Brain microvascular endothelial cell (primary cell): Measurements from ENCODE around the gene UTP25.

Experiments
- DNase-seq: peaks from one replicate; pipeline ENCODE4 v3.0.0-alpha.2; 2020
- H3K27ac ChIP-seq: fragments of 250-450 bp; sonication (Bioruptor Pico); 2 replicates; pipeline ENCODE4 v1.5.1; 2020; ENCODE audit warnings: mild to moderate bottlenecking, moderate library complexity
- H3K27me3 ChIP-seq: fragments of 250-450 bp; sonication (Bioruptor Pico); replicated peaks from 2 replicates; pipeline ENCODE4 v1.5.1; 2020; ENCODE audit warnings: mild to moderate bottlenecking
- H3K36me3 ChIP-seq: fragments of 250-450 bp; sonication (Bioruptor Pico); replicated peaks from 2 replicates; pipeline ENCODE4 v1.5.1; 2020; ENCODE audit warnings: mild to moderate bottlenecking
- H3K4me3 ChIP-seq: 2 replicates; pipeline ENCODE4 v1.5.1; 2011; ENCODE audit warnings: low read depth, mild to moderate bottlenecking, control low read depth, low read length, moderate library complexity
- in situ Hi-C: cut with HindIII; loops from 2 replicates; pipeline ENCODE4 v1.10.0; 2017; ENCODE audit warnings: low sequenced_read_pairs, low pct_ligation_motif_present
- TF ChIP-seq, protein P1 (sequence below): IDR thresholded peaks from 2 replicates; pipeline ENCODE4 v1.5.1; 2011; ENCODE audit warnings: low read depth, mild to moderate bottlenecking, moderate library complexity, low read length, control low read depth, inconsistent platforms; ENCODE audit errors: missing control alignments

UTP25 gene

DNA sequence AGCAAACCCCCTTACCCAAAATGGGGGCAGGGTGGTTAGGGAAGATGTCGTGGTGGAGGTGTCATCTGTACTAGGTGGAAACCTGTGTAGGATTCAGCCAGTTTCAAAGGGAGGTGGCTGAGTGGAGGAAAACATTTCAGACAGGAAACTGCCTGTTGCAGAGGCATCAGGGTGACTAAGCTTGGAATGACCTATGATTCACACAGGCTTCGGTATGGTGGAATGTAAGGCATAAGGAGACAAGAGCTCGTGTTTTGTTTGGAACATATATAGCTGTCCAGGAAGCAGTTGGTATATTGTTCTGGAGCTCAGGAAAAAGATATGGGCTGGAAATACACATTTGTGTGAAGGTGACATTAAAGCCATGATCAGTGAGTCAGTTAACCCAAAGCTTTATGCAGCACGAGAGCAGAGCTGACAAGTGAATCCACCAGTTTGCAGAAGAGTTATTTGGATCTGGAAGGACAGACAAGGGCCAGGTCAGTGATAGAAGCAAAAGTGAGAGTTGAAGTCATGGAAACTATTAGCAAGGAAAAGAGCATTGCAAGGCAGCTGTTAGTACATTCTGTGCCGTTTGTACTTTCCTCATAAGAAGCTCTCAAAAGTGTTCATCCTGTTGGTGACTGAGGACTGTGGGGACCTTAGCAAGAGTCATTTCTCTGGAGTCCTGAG, 12.2 kb downstream of the UTP25 start:
- Histone ChIP-seq H3K27ac (peak overlapping the region; percentile 71), H3K4me3 (no peak overlapping the region), H3K27me3 (no peaks in the 10 kb centered on the region), H3K36me3 (peaks cover 59% of the 10 kb centered on the region)
- peak; percentile 97 for DNase-seq
- in situ Hi-C loops = no loop called here
- TF ChIP-seq, protein P1, sequence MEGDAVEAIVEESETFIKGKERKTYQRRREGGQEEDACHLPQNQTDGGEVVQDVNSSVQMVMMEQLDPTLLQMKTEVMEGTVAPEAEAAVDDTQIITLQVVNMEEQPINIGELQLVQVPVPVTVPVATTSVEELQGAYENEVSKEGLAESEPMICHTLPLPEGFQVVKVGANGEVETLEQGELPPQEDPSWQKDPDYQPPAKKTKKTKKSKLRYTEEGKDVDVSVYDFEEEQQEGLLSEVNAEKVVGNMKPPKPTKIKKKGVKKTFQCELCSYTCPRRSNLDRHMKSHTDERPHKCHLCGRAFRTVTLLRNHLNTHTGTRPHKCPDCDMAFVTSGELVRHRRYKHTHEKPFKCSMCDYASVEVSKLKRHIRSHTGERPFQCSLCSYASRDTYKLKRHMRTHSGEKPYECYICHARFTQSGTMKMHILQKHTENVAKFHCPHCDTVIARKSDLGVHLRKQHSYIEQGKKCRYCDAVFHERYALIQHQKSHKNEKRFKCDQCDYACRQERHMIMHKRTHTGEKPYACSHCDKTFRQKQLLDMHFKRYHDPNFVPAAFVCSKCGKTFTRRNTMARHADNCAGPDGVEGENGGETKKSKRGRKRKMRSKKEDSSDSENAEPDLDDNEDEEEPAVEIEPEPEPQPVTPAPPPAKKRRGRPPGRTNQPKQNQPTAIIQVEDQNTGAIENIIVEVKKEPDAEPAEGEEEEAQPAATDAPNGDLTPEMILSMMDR = no peak

DNA sequence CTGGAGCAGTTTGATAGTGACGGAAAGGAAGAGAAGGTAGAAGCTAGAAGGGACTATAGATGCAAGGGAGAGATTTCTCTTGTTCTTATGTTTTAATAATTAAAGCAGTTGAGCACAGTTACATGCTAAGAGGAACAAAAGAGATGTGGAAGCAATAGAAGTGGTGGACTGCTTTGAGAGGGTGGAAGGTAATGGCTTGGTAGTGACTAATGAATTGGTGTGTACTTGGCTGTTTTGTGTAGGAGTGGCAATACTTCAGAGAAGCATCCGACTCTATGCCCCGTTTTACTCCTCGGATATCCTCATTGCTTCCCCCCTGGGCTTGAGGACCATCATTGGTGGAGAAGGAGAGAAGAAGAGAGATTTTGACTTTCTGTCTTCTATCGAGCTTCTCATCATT, 12.8 kb downstream of the UTP25 start:
- Histone ChIP-seq H3K36me3 (peaks cover 60% of the 10 kb centered on the region), H3K27ac (peak overlapping the region; percentile 71), H3K4me3 (no peak overlapping the region), H3K27me3 (no peaks in the 10 kb centered on the region)
- TF ChIP-seq, protein P1 = no peak
- no peak for DNase-seq
- in situ Hi-C loops = no loop called here

DNA sequence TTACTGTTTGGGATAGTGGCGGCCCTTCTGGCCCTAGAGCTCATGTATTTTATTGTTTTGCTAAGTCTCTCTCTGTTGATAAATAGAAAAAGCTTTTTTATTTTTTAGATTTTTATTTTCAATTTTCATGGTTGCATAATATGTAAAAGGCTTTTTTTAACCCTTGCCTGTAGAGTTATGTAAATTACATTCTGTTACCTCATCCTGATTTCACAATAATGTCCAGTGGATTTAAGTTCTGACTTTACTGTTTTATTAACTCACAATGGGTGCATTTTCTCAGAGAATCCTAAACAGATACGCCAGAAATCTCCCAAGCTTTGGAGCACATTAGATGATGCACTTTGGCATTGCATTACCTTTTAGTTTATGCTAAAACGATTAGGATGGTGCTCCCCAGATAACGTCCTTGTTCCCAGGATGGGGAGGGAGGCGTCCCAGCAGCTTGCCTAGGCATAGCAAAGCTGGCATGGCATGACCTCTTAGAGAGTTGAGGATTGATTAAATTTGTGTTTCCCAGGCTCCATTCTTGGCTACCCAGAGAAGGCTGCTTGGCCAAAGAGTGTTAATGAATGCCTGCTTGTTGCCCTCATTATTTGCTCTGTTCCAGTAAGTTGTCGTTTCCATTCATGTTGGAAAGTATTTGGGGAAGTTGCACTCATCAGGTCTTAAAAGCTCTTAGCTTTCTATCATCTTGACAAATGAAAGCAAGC, 17.1 kb downstream of the UTP25 start:
- TF ChIP-seq, protein P1 = no peak
- no peak overlapping the region for H3K4me3 ChIP-seq
- no peaks in the 10 kb centered on the region for H3K27me3 ChIP-seq
- peaks cover 43% of the 10 kb centered on the region for H3K36me3 ChIP-seq
- no peak for DNase-seq
- H3K27ac ChIP-seq = peak overlapping the region; percentile 67
- in situ Hi-C loops = no loop called here

DNA sequence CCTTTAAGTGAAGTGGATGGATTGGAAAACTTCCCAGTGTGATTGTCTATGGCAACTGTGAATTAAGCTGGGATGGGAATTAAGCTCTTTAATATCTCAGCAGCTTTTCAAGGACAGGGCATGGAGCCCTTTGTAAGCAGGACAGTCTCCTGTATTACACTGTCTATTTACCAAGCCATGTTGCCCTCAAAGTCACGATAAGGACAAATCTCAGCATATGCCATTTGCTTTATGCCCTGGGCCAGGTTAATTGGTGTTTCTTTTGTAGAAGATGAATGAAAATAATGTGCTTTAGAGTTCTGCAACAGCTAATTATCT, 17.6 kb downstream of the UTP25 start:
- in situ Hi-C loops = no loop called here
- TF ChIP-seq, protein P1 = no peak
- peaks cover 43% of the 10 kb centered on the region for H3K36me3 ChIP-seq
- H3K27ac ChIP-seq = peak overlapping the region; percentile 67
- DNase-seq = no peak
- no peaks in the 10 kb centered on the region for H3K27me3 ChIP-seq
- H3K4me3 ChIP-seq = no peak overlapping the region

DNA sequence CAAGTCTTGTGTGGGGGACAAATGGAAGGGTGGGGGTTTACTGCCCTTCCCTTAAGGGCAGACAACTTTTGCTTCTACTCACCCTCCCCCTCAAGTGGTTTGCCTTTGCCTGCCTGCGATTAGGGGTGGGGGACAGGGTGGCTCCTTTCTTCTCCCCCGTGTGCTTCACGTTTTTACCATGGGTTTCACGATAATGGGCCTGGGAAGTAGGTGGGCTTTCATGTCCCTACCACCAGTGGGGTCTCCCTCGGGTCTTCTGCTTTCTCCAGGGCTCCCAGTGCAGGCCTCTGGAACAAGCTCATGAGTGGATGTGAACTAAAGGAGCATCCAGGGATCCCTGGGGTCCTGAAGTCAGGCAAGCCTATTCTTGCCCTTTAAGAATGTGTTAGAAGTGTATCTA, 21.6 kb downstream of the UTP25 start:
- Histone ChIP-seq H3K27ac (no peak overlapping the region), H3K4me3 (no peak overlapping the region), H3K27me3 (no peaks in the 10 kb centered on the region), H3K36me3 (peaks cover 45% of the 10 kb centered on the region)
- no peak for DNase-seq
- in situ Hi-C loops = no loop called here
- TF ChIP-seq, protein P1 = no peak
